GM12874 (cell line): Measurements from ENCODE around the gene AGBL5.

ENCODE experiments used
- TF ChIP-seq, protein P1 (sequence below): IDR thresholded peaks from 2 replicates; pipeline ENCODE4 v1.5.1; 2011; ENCODE audit warnings: low read depth, mild to moderate bottlenecking, control low read depth, low read length, moderate library complexity; ENCODE audit not compliant: insufficient read depth

AGBL5 gene

DNA sequence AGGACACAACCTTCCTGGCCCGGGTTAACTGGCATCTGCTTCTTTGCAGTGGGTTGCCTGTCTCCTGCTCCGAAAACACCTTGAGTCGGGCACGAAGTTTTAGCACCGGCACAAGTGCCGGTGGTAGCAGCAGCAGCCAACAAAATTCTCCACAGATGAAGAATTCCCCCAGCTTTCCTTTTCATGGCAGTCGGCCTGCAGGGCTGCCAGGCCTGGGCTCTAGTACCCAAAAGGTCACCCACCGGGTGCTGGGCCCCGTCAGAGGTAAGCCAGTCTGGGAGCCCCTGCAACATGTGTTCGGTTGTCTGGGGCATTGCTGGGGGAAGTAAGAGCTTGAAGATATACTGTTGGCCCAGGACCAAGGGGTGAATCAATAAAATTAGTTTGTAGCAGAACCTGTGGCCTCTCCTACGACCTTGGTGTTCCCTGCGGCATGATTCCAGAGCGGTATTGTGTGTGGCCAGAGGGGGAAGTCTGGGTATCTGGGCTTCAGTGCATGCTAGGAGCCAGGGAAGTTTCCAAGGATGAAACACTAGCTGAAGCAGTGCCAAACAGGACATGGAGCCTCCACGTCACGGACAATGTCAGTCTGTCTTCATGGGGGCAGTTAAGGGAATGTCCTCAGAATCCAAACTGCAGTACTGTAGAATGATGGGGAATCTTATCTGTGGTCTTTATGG, 7.8 kb downstream of the AGBL5 start:
- TF ChIP-seq, protein P1, sequence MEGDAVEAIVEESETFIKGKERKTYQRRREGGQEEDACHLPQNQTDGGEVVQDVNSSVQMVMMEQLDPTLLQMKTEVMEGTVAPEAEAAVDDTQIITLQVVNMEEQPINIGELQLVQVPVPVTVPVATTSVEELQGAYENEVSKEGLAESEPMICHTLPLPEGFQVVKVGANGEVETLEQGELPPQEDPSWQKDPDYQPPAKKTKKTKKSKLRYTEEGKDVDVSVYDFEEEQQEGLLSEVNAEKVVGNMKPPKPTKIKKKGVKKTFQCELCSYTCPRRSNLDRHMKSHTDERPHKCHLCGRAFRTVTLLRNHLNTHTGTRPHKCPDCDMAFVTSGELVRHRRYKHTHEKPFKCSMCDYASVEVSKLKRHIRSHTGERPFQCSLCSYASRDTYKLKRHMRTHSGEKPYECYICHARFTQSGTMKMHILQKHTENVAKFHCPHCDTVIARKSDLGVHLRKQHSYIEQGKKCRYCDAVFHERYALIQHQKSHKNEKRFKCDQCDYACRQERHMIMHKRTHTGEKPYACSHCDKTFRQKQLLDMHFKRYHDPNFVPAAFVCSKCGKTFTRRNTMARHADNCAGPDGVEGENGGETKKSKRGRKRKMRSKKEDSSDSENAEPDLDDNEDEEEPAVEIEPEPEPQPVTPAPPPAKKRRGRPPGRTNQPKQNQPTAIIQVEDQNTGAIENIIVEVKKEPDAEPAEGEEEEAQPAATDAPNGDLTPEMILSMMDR: no peak

DNA sequence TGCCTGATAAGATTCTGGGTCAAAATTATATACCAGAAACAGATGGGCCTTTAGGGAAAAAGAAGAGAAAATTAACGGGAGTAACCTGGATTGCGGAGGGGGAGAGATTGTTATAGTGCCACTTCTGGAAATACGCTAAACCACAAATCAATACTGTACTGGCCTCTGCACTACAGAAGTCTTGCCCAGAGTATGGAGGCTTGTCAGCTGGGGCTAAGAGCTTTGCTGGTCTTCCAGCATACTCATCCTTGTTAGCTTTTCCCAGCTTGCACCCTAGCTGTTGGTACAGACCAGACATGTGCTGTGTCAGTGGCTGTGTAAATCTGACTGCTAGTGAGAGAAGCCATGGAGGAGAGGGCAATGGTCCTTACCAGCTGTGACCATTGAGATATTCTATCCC, 8.9 kb downstream of the AGBL5 start:
- TF ChIP-seq, protein P1: no peak

DNA sequence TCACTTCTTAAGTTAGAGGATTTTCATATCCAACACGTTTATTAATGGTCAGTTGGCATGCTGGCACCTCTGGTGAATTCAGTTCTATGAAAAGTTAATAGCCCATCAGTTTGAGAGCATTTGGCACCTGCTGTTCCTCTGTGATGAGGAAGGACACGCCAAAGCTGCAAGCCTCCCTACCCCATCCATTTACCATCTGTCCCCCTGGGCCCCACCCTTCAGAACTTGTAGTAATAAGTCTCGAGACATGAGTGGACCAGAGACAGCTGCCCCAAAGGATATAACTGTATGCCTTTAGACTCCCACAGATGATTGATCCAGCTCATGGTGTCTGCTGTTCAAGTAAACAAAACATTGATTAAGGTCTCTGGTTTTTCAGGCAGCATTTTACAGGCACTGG, 13.7 kb downstream of the AGBL5 start:
- TF ChIP-seq, protein P1: no peak

DNA sequence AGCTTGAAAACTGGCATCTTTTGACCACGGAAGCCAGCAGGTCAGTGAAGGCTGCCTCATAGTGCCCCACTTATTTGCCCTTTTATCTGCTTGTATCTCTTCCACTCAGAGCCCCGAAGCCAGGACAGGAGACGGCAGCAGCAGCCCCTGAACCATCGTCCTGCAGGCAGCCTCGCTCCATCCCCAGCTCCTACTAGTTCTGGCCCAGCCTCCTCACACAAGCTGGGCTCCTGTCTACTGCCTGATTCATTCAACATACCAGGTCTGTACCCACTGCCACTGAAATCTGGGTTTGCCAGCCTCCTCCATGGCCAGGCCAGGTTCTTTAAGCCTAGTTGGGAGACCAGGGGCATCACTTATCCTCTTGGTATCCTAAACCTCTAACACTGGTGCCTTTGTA, 15.9 kb downstream of the AGBL5 start:
- TF ChIP-seq, protein P1: no peak

DNA sequence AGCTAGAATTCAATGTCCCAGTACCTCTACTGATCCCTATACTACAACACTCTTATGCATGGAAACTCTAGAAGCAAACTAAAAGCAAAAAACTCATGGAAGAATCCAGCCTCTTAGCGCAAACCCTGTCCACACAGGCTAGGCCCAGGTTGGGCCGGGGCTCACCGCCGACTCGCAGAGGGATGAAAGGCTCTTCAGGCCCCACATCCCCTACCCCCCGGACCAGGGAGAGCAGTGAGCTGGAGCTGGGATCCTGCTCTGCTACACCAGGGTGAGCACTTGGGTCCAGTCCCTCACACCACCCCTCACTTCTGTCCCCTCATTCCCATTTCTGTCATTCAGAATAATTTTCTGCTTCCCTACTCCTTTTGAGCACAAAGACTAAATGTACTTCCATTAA, 18.0 kb downstream of the AGBL5 start:
- TF ChIP-seq, protein P1: no peak

DNA sequence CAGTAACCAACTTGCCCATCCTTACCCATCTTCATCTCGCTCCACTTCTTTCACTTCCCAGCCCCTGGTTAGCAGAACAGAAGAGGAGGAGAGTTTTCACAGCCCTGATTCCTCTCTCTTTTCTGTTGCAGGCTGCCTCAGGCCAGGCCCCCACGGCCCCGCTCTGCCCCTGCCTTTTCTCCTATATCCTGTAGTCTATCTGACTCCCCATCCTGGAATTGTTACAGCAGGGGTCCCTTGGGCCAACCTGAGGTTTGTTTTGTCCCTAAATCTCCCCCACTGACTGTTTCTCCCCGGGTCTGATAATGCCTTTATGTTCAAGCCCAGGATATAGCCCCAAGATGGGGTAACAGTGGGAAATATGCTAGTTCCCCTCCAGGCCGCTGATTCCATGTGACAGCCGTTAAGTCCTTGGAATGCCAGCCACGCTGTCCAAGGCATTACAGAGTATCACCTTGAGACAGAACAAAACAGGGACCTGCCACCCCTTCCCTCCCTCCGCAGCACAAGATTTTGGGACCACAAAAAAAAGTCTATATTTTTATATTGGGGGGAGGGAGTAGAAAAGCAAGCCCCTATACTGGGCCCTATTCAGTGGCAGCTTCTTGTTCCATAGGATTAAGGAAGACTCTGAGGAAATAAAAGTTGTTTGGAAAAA, 18.6 kb downstream of the AGBL5 start:
- TF ChIP-seq, protein P1: no peak

DNA sequence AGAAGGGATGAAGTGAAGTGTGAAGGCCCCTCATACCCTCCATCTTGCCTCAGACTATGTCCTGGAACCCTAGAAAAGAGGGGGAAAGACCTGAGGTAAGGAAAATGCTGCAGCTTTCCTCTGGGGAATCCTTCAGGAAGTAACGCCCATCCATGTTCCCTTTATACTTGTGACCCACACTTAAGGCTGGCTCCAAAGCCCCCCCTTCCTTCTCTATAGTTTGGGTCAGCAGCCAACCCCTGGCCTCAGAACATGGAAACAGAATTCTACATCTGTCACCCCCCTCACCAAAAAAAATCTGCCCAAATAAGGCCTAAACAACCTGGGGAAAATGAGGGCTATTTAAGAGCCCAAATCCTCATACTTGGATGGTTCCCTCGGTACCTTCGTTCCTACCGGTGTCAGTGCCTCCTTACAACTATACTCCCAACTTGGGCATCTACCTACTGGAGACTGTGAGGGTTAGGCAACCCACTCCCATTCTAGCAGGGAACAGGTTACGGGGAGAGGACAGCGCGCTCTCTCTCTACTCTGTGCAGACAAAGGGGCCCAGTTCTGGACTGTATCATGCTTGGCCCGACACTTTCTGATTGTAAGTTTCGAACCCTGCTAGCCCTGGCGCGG, 19.3 kb downstream of the AGBL5 start:
- TF ChIP-seq, protein P1: no peak
